NT2/D1 (cell line): Measurements from ENCODE around the gene ANKRD42.

Experiments
- DNase-seq: peaks from one replicate; pipeline ENCODE4 v3.0.0-alpha.2; 2011; ENCODE audit warnings: low read depth, low spot score
- H3K27me3 ChIP-seq: 2 replicates; pipeline ENCODE4 v1.6.0; 2011; ENCODE audit warnings: mild to moderate bottlenecking; ENCODE audit not compliant: insufficient read length, insufficient read depth
- H3K36me3 ChIP-seq: 2 replicates; pipeline ENCODE4 v1.6.1; 2011; ENCODE audit warnings: mild to moderate bottlenecking, low read length, mixed read lengths; ENCODE audit not compliant: insufficient read depth, insufficient read length
- H3K4me1 ChIP-seq: 2 replicates; pipeline ENCODE4 v1.5.1; 2011; ENCODE audit not compliant: insufficient read depth, insufficient read length
- H3K4me3 ChIP-seq: 2 replicates; pipeline ENCODE4 v1.5.1; 2011; ENCODE audit warnings: low read depth; ENCODE audit not compliant: insufficient read length
- H3K9ac ChIP-seq: 2 replicates; pipeline ENCODE4 v1.6.0; 2011; ENCODE audit warnings: low read depth; ENCODE audit not compliant: insufficient read length
- H3K9me3 ChIP-seq: 2 replicates; pipeline ENCODE4 v1.5.1; 2011; ENCODE audit warnings: mild to moderate bottlenecking, low read length; ENCODE audit not compliant: insufficient read depth
- SUZ12 ChIP-seq: IDR thresholded peaks from 2 replicates; pipeline ENCODE4 v1.6.1; 2011; ENCODE audit not compliant: insufficient read length, insufficient read depth; ENCODE audit errors: extremely low read depth
- YY1 ChIP-seq: IDR thresholded peaks from 2 replicates; pipeline ENCODE4 v1.6.1; 2011; ENCODE audit not compliant: insufficient read length, insufficient read depth
- ZNF274 ChIP-seq: IDR thresholded peaks from 2 replicates; pipeline ENCODE4 v1.6.1; 2011; ENCODE audit warnings: mild to moderate bottlenecking, low read depth, low read length

The ANKRD42 gene

GRCh38 chr11:83285771-83286528 lies 92.4 kb downstream of the ANKRD42 start, which contains the start of gene CCDC90B:
CCDC90B (minus strand) TSS chr11:83286367; CDS start chr11:83285972, 395 bp downstream.
- peak within 1 kb of the TSS; percentile 91 for H3K4me3 ChIP-seq
- H3K9me3 ChIP-seq, result no peaks in the 10 kb centered on the region
- peak; percentile 98 for DNase-seq
- peak; percentile 87 for TF ChIP-seq YY1
- no peak for TF ChIP-seq ZNF274
- no peak for TF ChIP-seq SUZ12
- H3K9ac ChIP-seq, result peak within 1 kb of the TSS; percentile 93
- peaks cover 15% of the 10 kb centered on the region for H3K36me3 ChIP-seq
- no peaks in the 10 kb centered on the region for H3K27me3 ChIP-seq
- no peaks in the 10 kb centered on the region for H3K4me1 ChIP-seq

GRCh38 chr11:83287631-83288030 lies 94.1 kb downstream of the ANKRD42 start:
- H3K4me1 ChIP-seq, result no peaks in the 10 kb centered on the region
- DNase-seq, result no peak
- H3K9me3 ChIP-seq, result no peaks in the 10 kb centered on the region
- H3K27me3 ChIP-seq, result no peaks in the 10 kb centered on the region
- no peak overlapping the region for H3K9ac ChIP-seq
- no peak overlapping the region for H3K4me3 ChIP-seq
- TF ChIP-seq ZNF274, result no peak
- TF ChIP-seq YY1, result no peak
- TF ChIP-seq SUZ12, result no peak
- H3K36me3 ChIP-seq, result peaks cover 12% of the 10 kb centered on the region

GRCh38 chr11:83292709-83293456 lies 99.4 kb downstream of the ANKRD42 start:
- TF ChIP-seq YY1 (no peak), ZNF274 (no peak), SUZ12 (no peak)
- H3K36me3 ChIP-seq, result no peaks in the 10 kb centered on the region
- H3K4me3 ChIP-seq, result no peak overlapping the region
- H3K9ac ChIP-seq, result no peak overlapping the region
- H3K4me1 ChIP-seq, result no peaks in the 10 kb centered on the region
- peak; percentile 73 for DNase-seq
- no peaks in the 10 kb centered on the region for H3K27me3 ChIP-seq
- no peaks in the 10 kb centered on the region for H3K9me3 ChIP-seq

GRCh38 chr11:83293457-83293774 lies 99.9 kb downstream of the ANKRD42 start:
- no peaks in the 10 kb centered on the region for H3K9me3 ChIP-seq
- H3K4me1 ChIP-seq, result no peaks in the 10 kb centered on the region
- H3K27me3 ChIP-seq, result no peaks in the 10 kb centered on the region
- no peak overlapping the region for H3K4me3 ChIP-seq
- TF ChIP-seq SUZ12 (no peak), YY1 (no peak), ZNF274 (no peak)
- H3K9ac ChIP-seq, result no peak overlapping the region
- no peaks in the 10 kb centered on the region for H3K36me3 ChIP-seq
- DNase-seq, result no peak

GRCh38 chr11:83294208-83294607 lies 100.7 kb downstream of the ANKRD42 start:
- H3K9me3 ChIP-seq, result no peaks in the 10 kb centered on the region
- no peaks in the 10 kb centered on the region for H3K36me3 ChIP-seq
- no peak for DNase-seq
- H3K27me3 ChIP-seq, result no peaks in the 10 kb centered on the region
- H3K9ac ChIP-seq, result no peak overlapping the region
- TF ChIP-seq YY1 (no peak), SUZ12 (no peak), ZNF274 (no peak)
- H3K4me1 ChIP-seq, result no peaks in the 10 kb centered on the region
- no peak overlapping the region for H3K4me3 ChIP-seq
